HCT116 (cell line): ENCODE measurements around the gene SSNA1. TPM values are rescaled to one million over a fixed set of nuclear protein-coding genes. Genes with fewer than 3 reads are reported as not detected.

Experiments used
- ATAC-seq: fragments of 200-7000 bp; cut with Tn5 transposase; 2 replicates; pipeline ENCODE4 v1.9.1; 2020; ENCODE audit warnings: mild to moderate bottlenecking, moderate library complexity
- BruUV-seq: library from RNA; stranded (reverse); fragments of 400-500 nt; replicated peaks from 2 replicates; lab custom pipeline; 2021; lab: Mats Ljungman, UMichigan
- CTCF ChIA-PET: fragments of 300-600 bp; sonication (Branson Sonifier 250); formaldehyde crosslinking; loops from one replicate; lab custom pipeline; 2021; ENCODE audit warnings: antibody characterized with exemption; lab: Charles Lee
- POLR2A ChIA-PET: fragments of 300-600, 350-600 bp; sonication (Branson Sonifier 250); formaldehyde crosslinking; loops from one replicate; lab custom pipeline; 2021; ENCODE audit warnings: antibody characterized with exemption; lab: Charles Lee
- RAD21 ChIA-PET, 2 experiments: fragments of 300-600 bp; sonication (Branson Sonifier 250); formaldehyde crosslinking; loops; one replicate each; lab custom pipeline; 2023; ENCODE audit warnings: low total read pairs in 2 of 2; ENCODE audit not compliant: uncharacterized antibody in 2 of 2, unreplicated experiment in 2 of 2, low non-redundant PET in 1 of 2; lab: Charles Lee
- DNase-seq: peaks from one replicate; pipeline ENCODE4 v3.0.0-alpha.2; 2010; ENCODE audit warnings: low read depth, low spot score
- H2AFZ ChIP-seq: fragments of 200-600 bp; shearing (Covaris generic), sonication (generic); 2 replicates; pipeline ENCODE4 v1.6.1; 2017; ENCODE audit warnings: low read depth, mixed run types, mixed read lengths, antibody characterized with exemption, low read length; ENCODE audit not compliant: poor library complexity, severe bottlenecking
- H3K27ac ChIP-seq: 2 replicates; pipeline ENCODE4 v1.5.1; 2012; ENCODE audit warnings: low read depth, low read length
- H3K27me3 ChIP-seq: fragments of 200-600 bp; sonication (generic); 2 replicates; pipeline ENCODE4 v1.6.1; 2016; ENCODE audit warnings: mixed run types, low read length, mixed read lengths; ENCODE audit not compliant: insufficient read depth
- H3K36me3 ChIP-seq, 2 experiments: fragments of 200-500 bp in 1 of 2; fragments of 200-600 bp in 1 of 2; sonication (Bioruptor generic) in 1 of 2; sonication (generic) in 1 of 2; 2 replicates each; pipeline versions ENCODE4 v1.5.1 to v1.6.1; 2014 to 2016; ENCODE audit warnings: low read length in 2 of 2, inconsistent platforms in 1 of 2, mixed read lengths in 1 of 2, mixed run types in 1 of 2; ENCODE audit not compliant: insufficient read depth in 2 of 2, control insufficient read depth in 1 of 2
- H3K4me1 ChIP-seq, 2 experiments: fragments of 200-600 bp in 1 of 2; sonication (generic) in 1 of 2; 2 replicates each; pipeline versions ENCODE4 v1.5.1 to v1.6.1; 2012 to 2017; ENCODE audit warnings: low read length in 2 of 2, inconsistent platforms in 1 of 2, mild to moderate bottlenecking in 1 of 2, mixed read lengths in 1 of 2, mixed run types in 1 of 2, moderate library complexity in 1 of 2; ENCODE audit not compliant: insufficient read depth in 2 of 2, control insufficient read depth in 1 of 2
- H3K4me2 ChIP-seq: fragments of 200-600 bp; sonication (generic); 2 replicates; pipeline ENCODE4 v1.6.1; 2017; ENCODE audit warnings: mixed run types, low read length, mixed read lengths
- H3K4me3 ChIP-seq, 2 experiments: fragments of 200-600 bp in 1 of 2; sonication (generic) in 1 of 2; replicated peaks in 1 of 2; 2 replicates each; pipeline ENCODE4 v1.5.1; 2011 to 2016; ENCODE audit warnings: low read length in 2 of 2, control low read depth in 1 of 2, low read depth in 1 of 2, mild to moderate bottlenecking in 1 of 2, mixed read lengths in 1 of 2, mixed run types in 1 of 2
- H3K79me2 ChIP-seq: fragments of 200-600 bp; sonication (generic); 2 replicates; pipeline ENCODE4 v1.6.1; 2017; ENCODE audit warnings: mild to moderate bottlenecking, mixed run types, low read length, moderate library complexity, mixed read lengths; ENCODE audit not compliant: insufficient read depth
- H3K9ac ChIP-seq: fragments of 200-600 bp; sonication (generic); 2 replicates; pipeline ENCODE4 v1.6.1; 2016; ENCODE audit warnings: low read length, mixed read lengths
- H3K9me2 ChIP-seq: fragments of 200-600 bp; sonication (generic), shearing (Covaris generic); 2 replicates; pipeline ENCODE4 v1.6.1; 2017; ENCODE audit warnings: mixed run types, mild to moderate bottlenecking, moderate library complexity; ENCODE audit not compliant: insufficient read depth
- H3K9me3 ChIP-seq, 2 experiments: fragments of 200-500 bp in 1 of 2; fragments of 200-600 bp in 1 of 2; sonication (Bioruptor generic) in 1 of 2; sonication (generic) in 1 of 2; 2 replicates each; pipeline ENCODE4 v1.6.1; 2014 to 2017; ENCODE audit warnings: low read length in 2 of 2, mixed read lengths in 2 of 2, inconsistent platforms in 1 of 2, low read depth in 1 of 2, mild to moderate bottlenecking in 1 of 2, mixed run types in 1 of 2, moderate library complexity in 1 of 2; ENCODE audit not compliant: control insufficient read depth in 1 of 2, insufficient read depth in 1 of 2
- H4K20me1 ChIP-seq: fragments of 200-600 bp; sonication (generic), shearing (Covaris generic); 2 replicates; pipeline ENCODE4 v1.6.1; 2017; ENCODE audit warnings: mixed run types, mild to moderate bottlenecking, moderate library complexity; ENCODE audit not compliant: insufficient read depth
- CBX3 ChIP-seq: IDR thresholded peaks from 2 replicates; pipeline ENCODE4 v1.6.1; 2012; ENCODE audit warnings: low read depth
- CEBPB ChIP-seq: IDR thresholded peaks from 2 replicates; pipeline ENCODE4 v1.6.1; 2012; ENCODE audit warnings: low read depth
- EZH2phosphoT487 ChIP-seq: fragments of 200-600 bp; IDR thresholded peaks from 2 replicates; pipeline ENCODE4 v1.6.1; 2018; ENCODE audit warnings: antibody characterized with exemption, borderline replicate concordance
- FOSL1 ChIP-seq: IDR thresholded peaks from 2 replicates; pipeline ENCODE4 v1.6.1; 2012; ENCODE audit warnings: low read depth
- JUND ChIP-seq: IDR thresholded peaks from 2 replicates; pipeline ENCODE4 v1.6.1; 2012
- POLR2A ChIP-seq: IDR thresholded peaks from 2 replicates; pipeline ENCODE4 v1.7.0; 2011; ENCODE audit warnings: borderline replicate concordance; ENCODE audit not compliant: insufficient read depth, insufficient read length; ENCODE audit errors: extremely low read depth
- RAD21 ChIP-seq: IDR thresholded peaks from 2 replicates; pipeline ENCODE4 v1.6.1; 2012; ENCODE audit warnings: low read depth, mild to moderate bottlenecking
- SIN3A ChIP-seq: IDR thresholded peaks from 2 replicates; pipeline ENCODE4 v1.6.1; 2012; ENCODE audit warnings: low read depth
- SP1 ChIP-seq: IDR thresholded peaks from 2 replicates; pipeline ENCODE4 v1.6.1; 2012; ENCODE audit warnings: low read depth
- SRF ChIP-seq: IDR thresholded peaks from 2 replicates; pipeline ENCODE4 v1.6.1; 2012; ENCODE audit warnings: low read depth
- TCF7L2 ChIP-seq: IDR thresholded peaks from 2 replicates; pipeline ENCODE4 v1.7.0; 2011; ENCODE audit warnings: borderline replicate concordance, inconsistent platforms; ENCODE audit not compliant: insufficient read depth, insufficient read length; ENCODE audit errors: extremely low read depth
- YY1 ChIP-seq: IDR thresholded peaks from 2 replicates; pipeline ENCODE4 v1.6.1; 2011; ENCODE audit warnings: low read length, low read depth, moderate library complexity, mild to moderate bottlenecking; ENCODE audit not compliant: insufficient replicate concordance; ENCODE audit errors: extremely low read depth
- ZFX ChIP-seq: fragments of 450-650 bp; IDR thresholded peaks from 2 replicates; pipeline ENCODE4 v1.6.1; 2017
- intact Hi-C: fragments of 100-400 bp; cut with micrococcal nuclease; formaldehyde crosslinking; loops from 2 replicates; pipeline ENCODE4 v1.10.0; 2022
- total RNA-seq: library from RNA; stranded (reverse); gene quantifications from one replicate; pipeline ENCODE4 v1.2.1, GENCODE V29; 2021; ENCODE audit not compliant: unreplicated experiment
- TF ChIP-seq, protein P1 (sequence below): IDR thresholded peaks from 2 replicates; pipeline ENCODE4 v1.6.1; 2012
- TF ChIP-seq, protein P2 (sequence below): IDR thresholded peaks from 2 replicates; pipeline ENCODE4 v1.6.1; 2011; ENCODE audit warnings: mild to moderate bottlenecking, low read length, moderate library complexity; ENCODE audit not compliant: insufficient replicate concordance; ENCODE audit errors: extremely low read depth
- TF ChIP-seq, protein P3 (sequence below): IDR thresholded peaks from 2 replicates; pipeline ENCODE4 v1.6.1; 2012; ENCODE audit warnings: low read depth
- TF ChIP-seq, protein P4 (sequence below), 3 experiments: fragments of 200-600 bp in 1 of 3; sonication (generic) in 1 of 3; IDR thresholded peaks in 2 of 3; conservative IDR thresholded peaks in 1 of 3; 2 replicates each; pipeline ENCODE4 v1.5.1; 2012 to 2017; ENCODE audit warnings: low read depth in 2 of 3, low read length in 2 of 3, antibody characterized with exemption in 1 of 3, borderline replicate concordance in 1 of 3, control low read depth in 1 of 3, mild to moderate bottlenecking in 1 of 3, mixed read lengths in 1 of 3, mixed run types in 1 of 3, moderate library complexity in 1 of 3; ENCODE audit not compliant: insufficient read depth in 1 of 3

SSNA1 gene
- total RNA-seq, 1 experiment from 2014 or later = 84.7 TPM

DNA sequence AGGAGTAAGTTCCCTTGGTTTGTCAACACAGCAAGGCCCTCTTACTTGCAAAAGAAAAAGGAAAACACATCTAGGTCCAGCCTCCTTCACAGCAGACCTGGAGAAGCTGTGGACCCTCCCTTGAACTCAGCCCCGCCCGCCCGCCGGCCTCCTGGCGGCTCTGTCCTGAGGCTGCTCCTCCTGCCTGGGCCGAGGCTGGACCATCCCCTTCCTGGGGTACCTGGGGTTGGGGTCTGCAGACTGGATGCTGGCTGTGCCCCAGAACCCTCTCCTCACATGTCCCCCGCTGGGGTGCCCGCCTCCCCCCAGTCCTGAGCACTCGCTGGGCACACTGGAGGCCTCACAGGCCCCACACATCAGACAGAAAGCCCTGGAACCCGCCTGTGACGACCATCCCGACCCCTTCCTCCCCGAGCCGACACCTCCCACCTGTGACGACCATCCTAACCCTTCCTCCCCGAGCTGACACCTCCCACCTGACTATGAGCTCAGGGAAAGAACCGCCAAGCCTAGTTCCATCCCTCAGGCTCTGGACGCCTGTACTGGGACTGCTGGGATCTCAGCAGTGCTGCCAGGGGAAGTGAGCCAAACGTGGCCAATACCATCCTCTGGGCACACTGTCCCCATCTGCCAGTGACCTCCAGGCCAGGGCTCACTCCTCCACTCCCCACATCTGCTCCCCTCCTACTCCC is 9.4 kb upstream of the SSNA1 start:
- Histone ChIP-seq H4K20me1 (no peaks in the 10 kb centered on the region), H3K9ac (no peak overlapping the region), H3K27me3 (no peaks in the 10 kb centered on the region), H3K9me3 (no peaks in the 10 kb centered on the region), H3K4me3 (no peak overlapping the region), H3K4me1 (peaks cover 0 to 15% of the 10 kb centered on the region in 2 experiments; a peak in 2 of 4 replicates), H3K27ac (no peak overlapping the region), H3K4me2 (no peak overlapping the region), H3K79me2 (no peaks in the 10 kb centered on the region; the same call in 1 of the 2 replicates), H3K9me2 (no peaks in the 10 kb centered on the region), H3K36me3 (peaks cover 0 to 3% of the 10 kb centered on the region in 2 experiments; a peak in 2 of 4 replicates), H2AFZ (no peak overlapping the region)
- BruUV-seq = no TSS peak
- TF ChIP-seq ZFX = no peak
- TF ChIP-seq SP1 = no peak
- TF ChIP-seq CBX3 = no peak
- TF ChIP-seq, protein P1, sequence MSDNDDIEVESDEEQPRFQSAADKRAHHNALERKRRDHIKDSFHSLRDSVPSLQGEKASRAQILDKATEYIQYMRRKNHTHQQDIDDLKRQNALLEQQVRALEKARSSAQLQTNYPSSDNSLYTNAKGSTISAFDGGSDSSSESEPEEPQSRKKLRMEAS = no peak
- no peak for TF ChIP-seq EZH2phosphoT487
- no peak for TF ChIP-seq RAD21
- no peak for TF ChIP-seq CEBPB
- no peak for TF ChIP-seq FOSL1
- no peak for TF ChIP-seq SIN3A
- TF ChIP-seq SRF = no peak
- no peak for TF ChIP-seq POLR2A
- TF ChIP-seq, protein P2, sequence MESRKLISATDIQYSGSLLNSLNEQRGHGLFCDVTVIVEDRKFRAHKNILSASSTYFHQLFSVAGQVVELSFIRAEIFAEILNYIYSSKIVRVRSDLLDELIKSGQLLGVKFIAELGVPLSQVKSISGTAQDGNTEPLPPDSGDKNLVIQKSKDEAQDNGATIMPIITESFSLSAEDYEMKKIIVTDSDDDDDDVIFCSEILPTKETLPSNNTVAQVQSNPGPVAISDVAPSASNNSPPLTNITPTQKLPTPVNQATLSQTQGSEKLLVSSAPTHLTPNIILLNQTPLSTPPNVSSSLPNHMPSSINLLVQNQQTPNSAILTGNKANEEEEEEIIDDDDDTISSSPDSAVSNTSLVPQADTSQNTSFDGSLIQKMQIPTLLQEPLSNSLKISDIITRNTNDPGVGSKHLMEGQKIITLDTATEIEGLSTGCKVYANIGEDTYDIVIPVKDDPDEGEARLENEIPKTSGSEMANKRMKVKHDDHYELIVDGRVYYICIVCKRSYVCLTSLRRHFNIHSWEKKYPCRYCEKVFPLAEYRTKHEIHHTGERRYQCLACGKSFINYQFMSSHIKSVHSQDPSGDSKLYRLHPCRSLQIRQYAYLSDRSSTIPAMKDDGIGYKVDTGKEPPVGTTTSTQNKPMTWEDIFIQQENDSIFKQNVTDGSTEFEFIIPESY = no peak
- no peak for TF ChIP-seq JUND
- TF ChIP-seq, protein P3, sequence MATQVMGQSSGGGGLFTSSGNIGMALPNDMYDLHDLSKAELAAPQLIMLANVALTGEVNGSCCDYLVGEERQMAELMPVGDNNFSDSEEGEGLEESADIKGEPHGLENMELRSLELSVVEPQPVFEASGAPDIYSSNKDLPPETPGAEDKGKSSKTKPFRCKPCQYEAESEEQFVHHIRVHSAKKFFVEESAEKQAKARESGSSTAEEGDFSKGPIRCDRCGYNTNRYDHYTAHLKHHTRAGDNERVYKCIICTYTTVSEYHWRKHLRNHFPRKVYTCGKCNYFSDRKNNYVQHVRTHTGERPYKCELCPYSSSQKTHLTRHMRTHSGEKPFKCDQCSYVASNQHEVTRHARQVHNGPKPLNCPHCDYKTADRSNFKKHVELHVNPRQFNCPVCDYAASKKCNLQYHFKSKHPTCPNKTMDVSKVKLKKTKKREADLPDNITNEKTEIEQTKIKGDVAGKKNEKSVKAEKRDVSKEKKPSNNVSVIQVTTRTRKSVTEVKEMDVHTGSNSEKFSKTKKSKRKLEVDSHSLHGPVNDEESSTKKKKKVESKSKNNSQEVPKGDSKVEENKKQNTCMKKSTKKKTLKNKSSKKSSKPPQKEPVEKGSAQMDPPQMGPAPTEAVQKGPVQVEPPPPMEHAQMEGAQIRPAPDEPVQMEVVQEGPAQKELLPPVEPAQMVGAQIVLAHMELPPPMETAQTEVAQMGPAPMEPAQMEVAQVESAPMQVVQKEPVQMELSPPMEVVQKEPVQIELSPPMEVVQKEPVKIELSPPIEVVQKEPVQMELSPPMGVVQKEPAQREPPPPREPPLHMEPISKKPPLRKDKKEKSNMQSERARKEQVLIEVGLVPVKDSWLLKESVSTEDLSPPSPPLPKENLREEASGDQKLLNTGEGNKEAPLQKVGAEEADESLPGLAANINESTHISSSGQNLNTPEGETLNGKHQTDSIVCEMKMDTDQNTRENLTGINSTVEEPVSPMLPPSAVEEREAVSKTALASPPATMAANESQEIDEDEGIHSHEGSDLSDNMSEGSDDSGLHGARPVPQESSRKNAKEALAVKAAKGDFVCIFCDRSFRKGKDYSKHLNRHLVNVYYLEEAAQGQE = no peak
- TF ChIP-seq YY1 = no peak
- no peak for TF ChIP-seq TCF7L2
- TF ChIP-seq, protein P4, sequence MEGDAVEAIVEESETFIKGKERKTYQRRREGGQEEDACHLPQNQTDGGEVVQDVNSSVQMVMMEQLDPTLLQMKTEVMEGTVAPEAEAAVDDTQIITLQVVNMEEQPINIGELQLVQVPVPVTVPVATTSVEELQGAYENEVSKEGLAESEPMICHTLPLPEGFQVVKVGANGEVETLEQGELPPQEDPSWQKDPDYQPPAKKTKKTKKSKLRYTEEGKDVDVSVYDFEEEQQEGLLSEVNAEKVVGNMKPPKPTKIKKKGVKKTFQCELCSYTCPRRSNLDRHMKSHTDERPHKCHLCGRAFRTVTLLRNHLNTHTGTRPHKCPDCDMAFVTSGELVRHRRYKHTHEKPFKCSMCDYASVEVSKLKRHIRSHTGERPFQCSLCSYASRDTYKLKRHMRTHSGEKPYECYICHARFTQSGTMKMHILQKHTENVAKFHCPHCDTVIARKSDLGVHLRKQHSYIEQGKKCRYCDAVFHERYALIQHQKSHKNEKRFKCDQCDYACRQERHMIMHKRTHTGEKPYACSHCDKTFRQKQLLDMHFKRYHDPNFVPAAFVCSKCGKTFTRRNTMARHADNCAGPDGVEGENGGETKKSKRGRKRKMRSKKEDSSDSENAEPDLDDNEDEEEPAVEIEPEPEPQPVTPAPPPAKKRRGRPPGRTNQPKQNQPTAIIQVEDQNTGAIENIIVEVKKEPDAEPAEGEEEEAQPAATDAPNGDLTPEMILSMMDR (IDR thresholded peaks at IDR 0.05 in 2 of 3, conservative IDR thresholded peaks at IDR 0.05 in 1 of 3; ENCODE audit: borderline replicate concordance in 1 of 3, insufficient read depth in 1 of 3, low read depth in 2 of 3, low read length in 2 of 3) = no peak
- intact Hi-C loops = no loop called here
- POLR2A ChIA-PET = no interaction called here
- no peak for ATAC-seq
- RAD21 ChIA-PET = no interaction called here
- CTCF ChIA-PET = interaction anchor here (0.6 kb wide), 1 partner anchor 28 kb away, joined by 5 read pairs; no protein-coding TSS in a partner anchor
- DNase-seq = no peak
